PC-3 (cell line): Measurements from ENCODE around the gene CMAS.

Source experiments
- CTCF ChIP-seq: fragments of 300-600 bp; sonication (generic); conservative IDR thresholded peaks from 2 replicates; pipeline ENCODE4 v1.5.1; 2017; ENCODE audit warnings: antibody characterized with exemption, low read depth, mild to moderate bottlenecking, low read length
- EZH2 ChIP-seq: fragments of 300-600 bp; sonication (generic); IDR thresholded peaks from one replicate; pipeline ENCODE4 v1.6.1; 2017; ENCODE audit warnings: antibody characterized with exemption, mild to moderate bottlenecking, low read length; ENCODE audit not compliant: unreplicated experiment

GRCh38 chr12:22018860-22019259, 27.2 kb upstream of the CMAS start:
- peak; percentile 67 for TF ChIP-seq CTCF
- no peak for TF ChIP-seq EZH2
